Measurements from ENCODE around the gene CCNB2. TPM values are rescaled to one million over a fixed set of nuclear protein-coding genes. Genes with fewer than 3 reads are reported as not detected.

Gene CCNB2
- 21.2 TPM for total RNA-seq

GRCh38 chr15:59104912-59105732 lies at the start of gene CCNB2:
Gene CCNB2 (plus strand): TSS chr15:59105146. CDS start chr15:59105269, 123 bp downstream.

Other genes starting within 250 kb of the CCNB2 start
- gene SLTM, start 171.5 kb upstream of the CCNB2 start, total RNA-seq = 170 TPM
- gene RNF111, start 117.5 kb upstream of the CCNB2 start, total RNA-seq = 51.4 TPM
- not detected for gene LDHAL6B, start 101.7 kb downstream of the CCNB2 start, total RNA-seq

Measured in camera-type eye (tissue), 1 donor.